EH (cell line): ENCODE results near the gene SCYGR8.

Experiments used
- DNase-seq: peaks from one replicate; pipeline ENCODE4 v3.0.0-alpha.2; 2015; ENCODE audit warnings: low read depth

The SCYGR8 gene

GRCh38 chr2:227761740-227762476 lies 16.2 kb downstream of the SCYGR8 start:
- DNase-seq, result peak; percentile 55

- DNase-seq, result no peak
Measured at GRCh38 chr2:227765788-227766372, 20.2 kb downstream of the SCYGR8 start.

- DNase-seq, result peak; percentile 79
Measured at GRCh38 chr2:227766373-227766883, 20.7 kb downstream of the SCYGR8 start.

- DNase-seq, result no peak
Measured at GRCh38 chr2:227767830-227768229, 22.1 kb downstream of the SCYGR8 start.

- no peak for DNase-seq
Measured at GRCh38 chr2:227772197-227772661, 26.5 kb downstream of the SCYGR8 start.

- no peak for DNase-seq
Measured at GRCh38 chr2:227772932-227773331, 27.2 kb downstream of the SCYGR8 start.

GRCh38 chr2:227774011-227774624 lies 28.4 kb downstream of the SCYGR8 start:
- peak; percentile 5 for DNase-seq

- no peak for DNase-seq
Measured at GRCh38 chr2:227774895-227775842, 29.5 kb downstream of the SCYGR8 start.

- DNase-seq, result peak; percentile 5
Measured at GRCh38 chr2:227780981-227781615, 35.4 kb downstream of the SCYGR8 start.

- no peak for DNase-seq
Measured at GRCh38 chr2:227781841-227782240, 36.1 kb downstream of the SCYGR8 start.

- no peak for DNase-seq
Measured at GRCh38 chr2:227782804-227783203, 37.1 kb downstream of the SCYGR8 start.

GRCh38 chr2:227783404-227784138 lies 37.9 kb downstream of the SCYGR8 start:
- no peak for DNase-seq

- DNase-seq, result no peak
Measured at GRCh38 chr2:227785293-227785692, 39.6 kb downstream of the SCYGR8 start.

- DNase-seq, result no peak
Measured at GRCh38 chr2:227788561-227789018, 42.9 kb downstream of the SCYGR8 start.

GRCh38 chr2:227789803-227790202 lies 44.1 kb downstream of the SCYGR8 start:
- no peak for DNase-seq

GRCh38 chr2:227793148-227793712 lies 47.5 kb downstream of the SCYGR8 start:
- DNase-seq, result no peak
